Gastrocnemius medialis (tissue), 4 donors: ENCODE data around the gene L3MBTL1. TPM values are rescaled to one million over a fixed set of nuclear protein-coding genes. Genes with fewer than 3 reads are reported as not detected.

Source experiments
- ATAC-seq, 2 donors: fragments of 150-250 bp; one replicate each; pipeline ENCODE4 v1.9.1; 2016
- DNase-seq, 2 donors: peaks; one replicate each; pipeline ENCODE4 v3.0.0-alpha.2; 2019
- H3K27ac ChIP-seq, 4 donors: fragments of 200-600 bp; sonication (generic); 1 replicate in 1 of 4; 2 replicates in 3 of 4; pipeline ENCODE4 v1.5.1; 2016 to 2018; ENCODE audit warnings: mild to moderate bottlenecking in 2 of 4, moderate library complexity in 1 of 4
- H3K27me3 ChIP-seq, 3 donors: fragments of 200-600 bp; sonication (generic) in 2 of 3; 1 replicate in 1 of 3; 2 replicates in 2 of 3; pipeline versions ENCODE4 v1.5.1 to v1.6.0; 2016 to 2019; ENCODE audit warnings: mild to moderate bottlenecking in 1 of 3, moderate library complexity in 1 of 3
- H3K36me3 ChIP-seq, 2 donors: fragments of 200-600 bp; sonication (generic) in 1 of 2; one replicate each; pipeline ENCODE4 v1.5.1; 2017 to 2018
- H3K4me1 ChIP-seq, 2 donors: fragments of 200-600 bp; sonication (generic) in 1 of 2; one replicate each; pipeline ENCODE4 v1.5.1; 2016 to 2017; ENCODE audit warnings: mild to moderate bottlenecking in 2 of 2
- H3K4me3 ChIP-seq, 4 donors: fragments of 200-600 bp; sonication (generic) in 3 of 4; 1 replicate in 1 of 4; 2 replicates in 3 of 4; pipeline ENCODE4 v1.5.1; 2016 to 2019; ENCODE audit warnings: mild to moderate bottlenecking in 2 of 4
- H3K9me3 ChIP-seq, 3 donors: fragments of 200-600 bp; sonication (generic) in 2 of 3; 1 replicate in 1 of 3; 2 replicates in 2 of 3; pipeline ENCODE4 v1.5.1; 2016 to 2019
- POLR2A ChIP-seq, 2 donors: fragments of 450-650 bp; IDR thresholded peaks; one replicate each; pipeline ENCODE4 v1.6.1; 2017; ENCODE audit warnings: antibody characterized with exemption in 2 of 2, mild to moderate bottlenecking in 2 of 2, moderate library complexity in 2 of 2
- in situ Hi-C, 4 donors: fragments of 200-750 bp; cut with MboI; loops; one replicate each; pipeline versions ENCODE4 v1.15.0 to v1.8.0; 2017; ENCODE audit warnings: low sequenced_read_pairs in 4 of 4
- intact Hi-C: fragments of 100-400 bp; cut with DNase I; formaldehyde crosslinking; loops from one replicate; pipeline ENCODE4 v1.15.1; 2023; ENCODE audit warnings: low total_unique reads
- total RNA-seq, 4 donors: library from RNA; depleted of rRNA; stranded (reverse); fragments of >200 nt; gene quantifications; one replicate each; pipeline versions ENCODE4 v1.1.0 to v1.2.3, GENCODE V29; 2016
- TF ChIP-seq, protein P1 (sequence below), 5 experiments: fragments of 450-650 bp in 3 of 5; fragments of 200-600 bp in 2 of 5; sonication (generic) in 2 of 5; IDR thresholded peaks in 4 of 5; conservative IDR thresholded peaks in 1 of 5; 1 replicate in 4 of 5; 2 replicates in 1 of 5; pipeline ENCODE4 v1.5.1; 2016 to 2019; ENCODE audit warnings: antibody characterized with exemption in 5 of 5, mild to moderate bottlenecking in 3 of 5, moderate library complexity in 3 of 5

The L3MBTL1 gene
- total RNA-seq, 4 donors from 2014 or later = 1.1 to 6.0 (median 3.7) TPM

DNA sequence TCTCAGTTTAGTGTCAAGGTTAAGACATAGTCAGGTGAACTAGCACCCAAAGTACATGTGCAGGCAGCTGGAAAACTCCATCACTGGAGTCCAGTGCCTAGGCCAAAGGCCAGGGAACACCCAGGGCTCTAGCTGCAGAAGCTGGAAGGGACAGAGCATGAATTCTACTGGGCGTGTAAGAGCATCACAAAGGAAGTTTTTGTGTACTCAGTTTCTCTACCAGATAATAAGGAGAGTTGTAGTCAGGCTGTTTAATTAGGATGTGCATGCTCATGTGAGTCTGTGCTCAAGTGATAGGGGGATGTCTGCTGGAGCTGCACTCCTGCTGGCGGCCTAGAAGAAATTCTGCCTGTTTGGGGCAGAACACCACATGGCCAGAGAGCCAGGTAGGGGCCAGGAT, 8.1 kb downstream of the L3MBTL1 start:
- DNase-seq = no peak
- in situ Hi-C loops = no loop called here
- peaks cover 6 to 14% of the 10 kb centered on the region in 2 donors for H3K4me1 ChIP-seq
- no peaks in the 10 kb centered on the region for H3K27me3 ChIP-seq
- H3K9me3 ChIP-seq = no peaks in the 10 kb centered on the region
- no peaks in the 10 kb centered on the region for H3K36me3 ChIP-seq
- no peak overlapping the region for H3K27ac ChIP-seq
- ATAC-seq = no peak
- no peak overlapping the region for H3K4me3 ChIP-seq
- TF ChIP-seq, protein P1, sequence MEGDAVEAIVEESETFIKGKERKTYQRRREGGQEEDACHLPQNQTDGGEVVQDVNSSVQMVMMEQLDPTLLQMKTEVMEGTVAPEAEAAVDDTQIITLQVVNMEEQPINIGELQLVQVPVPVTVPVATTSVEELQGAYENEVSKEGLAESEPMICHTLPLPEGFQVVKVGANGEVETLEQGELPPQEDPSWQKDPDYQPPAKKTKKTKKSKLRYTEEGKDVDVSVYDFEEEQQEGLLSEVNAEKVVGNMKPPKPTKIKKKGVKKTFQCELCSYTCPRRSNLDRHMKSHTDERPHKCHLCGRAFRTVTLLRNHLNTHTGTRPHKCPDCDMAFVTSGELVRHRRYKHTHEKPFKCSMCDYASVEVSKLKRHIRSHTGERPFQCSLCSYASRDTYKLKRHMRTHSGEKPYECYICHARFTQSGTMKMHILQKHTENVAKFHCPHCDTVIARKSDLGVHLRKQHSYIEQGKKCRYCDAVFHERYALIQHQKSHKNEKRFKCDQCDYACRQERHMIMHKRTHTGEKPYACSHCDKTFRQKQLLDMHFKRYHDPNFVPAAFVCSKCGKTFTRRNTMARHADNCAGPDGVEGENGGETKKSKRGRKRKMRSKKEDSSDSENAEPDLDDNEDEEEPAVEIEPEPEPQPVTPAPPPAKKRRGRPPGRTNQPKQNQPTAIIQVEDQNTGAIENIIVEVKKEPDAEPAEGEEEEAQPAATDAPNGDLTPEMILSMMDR (IDR thresholded peaks at IDR 0.05 in 4 of 5, conservative IDR thresholded peaks at IDR 0.05 in 1 of 5) = no peak
- no peak for TF ChIP-seq POLR2A (IDR thresholded peaks at IDR 0.05)
- intact Hi-C loops = loop anchor here (2.0 kb wide), 1 partner anchor 59 kb away; the partner anchor contains the start of gene SRSF6

DNA sequence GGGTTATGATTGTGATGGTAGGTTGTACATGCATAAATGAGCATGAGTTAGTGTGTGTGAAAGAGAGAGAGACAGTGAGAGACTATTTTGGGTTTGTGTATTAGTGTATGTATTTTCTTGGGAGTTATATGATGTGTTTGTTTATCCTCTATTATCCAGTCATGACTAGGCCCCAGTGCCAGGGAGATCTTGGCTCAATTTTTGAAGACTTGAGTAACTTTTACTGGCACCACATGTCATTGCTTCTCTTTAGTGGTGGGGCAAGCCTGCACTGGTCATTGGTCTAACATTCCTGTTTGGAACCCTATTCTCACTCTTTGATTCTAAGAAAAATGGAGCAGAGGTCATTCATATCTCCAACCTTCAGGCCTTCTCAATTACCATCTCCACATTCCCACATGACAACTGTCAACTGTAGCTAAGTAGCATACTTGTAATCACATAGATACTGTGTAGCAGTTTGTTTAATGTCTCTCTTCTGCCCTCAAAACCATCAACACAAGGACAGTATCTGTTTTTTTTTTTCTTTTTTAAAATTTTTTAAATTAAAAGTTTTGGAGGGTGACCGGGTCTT, 8.8 kb downstream of the L3MBTL1 start:
- in situ Hi-C loops = no loop called here
- H3K27me3 ChIP-seq = no peaks in the 10 kb centered on the region
- DNase-seq (no peak), ATAC-seq (no peak)
- TF ChIP-seq POLR2A (IDR thresholded peaks at IDR 0.05) = no peak
- TF ChIP-seq, protein P1 (IDR thresholded peaks at IDR 0.05 in 4 of 5, conservative IDR thresholded peaks at IDR 0.05 in 1 of 5) = no peak
- no peaks in the 10 kb centered on the region for H3K9me3 ChIP-seq
- no peak overlapping the region for H3K4me3 ChIP-seq
- H3K36me3 ChIP-seq = no peaks in the 10 kb centered on the region
- H3K4me1 ChIP-seq = peaks cover 6 to 14% of the 10 kb centered on the region in 2 donors
- H3K27ac ChIP-seq = no peak overlapping the region
- intact Hi-C loops = no loop called here

DNA sequence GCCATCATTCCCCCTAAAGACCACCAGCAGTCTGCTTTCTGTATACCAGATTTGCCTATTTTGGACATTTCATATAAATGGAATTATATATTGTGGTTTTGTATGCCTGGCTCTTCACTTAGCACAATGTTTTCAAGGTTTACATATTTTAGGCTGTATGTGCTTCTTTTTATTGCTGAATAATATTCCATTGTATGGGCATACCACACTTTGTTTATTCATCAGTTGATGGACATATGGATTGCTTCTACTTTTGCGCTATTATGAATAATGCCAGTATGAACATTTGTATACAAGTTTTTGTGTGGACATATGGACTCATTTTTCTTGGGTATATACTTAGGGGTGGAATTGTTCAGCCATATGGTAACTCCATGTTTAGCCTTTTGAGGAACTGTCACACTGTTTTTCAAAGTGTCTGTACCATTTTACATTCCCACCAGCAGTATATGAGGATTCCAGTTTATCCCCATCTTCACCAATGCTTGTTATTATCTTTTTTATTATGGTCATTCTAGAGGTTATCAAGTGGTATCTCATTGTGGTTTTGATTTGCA, 12.7 kb downstream of the L3MBTL1 start:
- TF ChIP-seq, protein P1 (IDR thresholded peaks at IDR 0.05 in 4 of 5, conservative IDR thresholded peaks at IDR 0.05 in 1 of 5) = no peak
- no peak for TF ChIP-seq POLR2A (IDR thresholded peaks at IDR 0.05)
- ATAC-seq (no peak), DNase-seq (no peak)
- in situ Hi-C loops (no loop called here), intact Hi-C loops (no loop called here)
- Histone ChIP-seq H3K4me1 (peaks cover 0 to 2% of the 10 kb centered on the region in 2 donors), H3K9me3 (no peaks in the 10 kb centered on the region), H3K27ac (no peak overlapping the region), H3K4me3 (no peak overlapping the region), H3K27me3 (no peaks in the 10 kb centered on the region), H3K36me3 (no peaks in the 10 kb centered on the region)

DNA sequence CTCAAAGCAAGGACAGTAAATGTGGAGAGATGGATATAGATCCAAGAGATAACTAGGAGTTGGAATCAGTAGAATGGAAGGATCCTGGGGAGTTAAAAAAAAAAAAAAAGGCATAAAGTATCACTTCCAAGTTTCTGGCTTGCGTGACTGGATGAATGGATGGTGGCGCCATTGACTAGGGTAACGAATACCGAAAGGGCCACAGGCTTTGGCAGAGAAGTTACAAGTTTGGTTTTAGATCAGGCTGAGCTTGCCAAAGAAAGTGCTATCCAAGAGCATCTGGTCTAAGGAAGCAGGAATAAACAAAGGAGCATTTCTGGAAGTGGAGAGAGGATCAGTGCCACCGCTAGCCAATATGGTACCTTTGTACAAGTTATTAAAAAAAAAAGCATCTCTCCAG, 17.5 kb downstream of the L3MBTL1 start:
- H3K27ac ChIP-seq = no peak overlapping the region
- ATAC-seq (no peak), DNase-seq (no peak)
- in situ Hi-C loops = loop anchor here in 3 of 4 donors (25.0 kb wide), 1 partner anchor 562 kb away; no protein-coding TSS in a partner anchor
- no peaks in the 10 kb centered on the region for H3K27me3 ChIP-seq
- H3K4me3 ChIP-seq = no peak overlapping the region
- no peaks in the 10 kb centered on the region for H3K36me3 ChIP-seq
- H3K4me1 ChIP-seq = no peaks in the 10 kb centered on the region
- no peaks in the 10 kb centered on the region for H3K9me3 ChIP-seq
- no peak for TF ChIP-seq POLR2A (IDR thresholded peaks at IDR 0.05)
- TF ChIP-seq, protein P1 (IDR thresholded peaks at IDR 0.05 in 4 of 5, conservative IDR thresholded peaks at IDR 0.05 in 1 of 5) = no peak
- intact Hi-C loops = no loop called here
